Iris pigment epithelial cell (primary cell): ENCODE data around the gene HOGA1.
A peak's percentile ranks its signal among the peaks of the same experiment; 100 is the strongest.
"Not testable (repeated sequence)": the region's sequence is repeated elsewhere in the genome, so short reads cannot be mapped to it uniquely, and the experiment has no call there.

ENCODE experiments used
- DNase-seq: peaks from one replicate; pipeline ENCODE4 v3.0.0-alpha.2; 2011; ENCODE audit warnings: low read depth

Gene HOGA1

DNA sequence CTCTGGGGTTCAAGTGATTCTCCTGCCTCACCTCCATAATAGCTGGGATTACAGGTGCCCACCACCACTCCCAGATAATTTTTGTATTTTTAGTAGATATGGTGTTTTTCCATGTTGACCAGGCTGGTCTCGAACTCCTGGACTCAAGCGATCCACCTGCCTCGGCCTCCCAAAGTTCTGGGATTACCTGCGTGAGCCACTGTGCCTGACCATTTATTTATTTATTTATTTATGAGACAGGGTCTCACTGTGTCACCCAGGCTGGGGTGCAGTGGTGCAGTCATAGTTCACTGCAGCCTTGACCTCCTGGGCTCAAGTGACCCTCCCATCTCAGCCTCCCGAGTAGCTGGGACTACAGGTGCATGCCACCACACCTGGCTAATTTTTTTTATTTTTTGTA, 29.9 kb upstream of the HOGA1 start:
- DNase-seq, result not testable (repeated sequence)

DNA sequence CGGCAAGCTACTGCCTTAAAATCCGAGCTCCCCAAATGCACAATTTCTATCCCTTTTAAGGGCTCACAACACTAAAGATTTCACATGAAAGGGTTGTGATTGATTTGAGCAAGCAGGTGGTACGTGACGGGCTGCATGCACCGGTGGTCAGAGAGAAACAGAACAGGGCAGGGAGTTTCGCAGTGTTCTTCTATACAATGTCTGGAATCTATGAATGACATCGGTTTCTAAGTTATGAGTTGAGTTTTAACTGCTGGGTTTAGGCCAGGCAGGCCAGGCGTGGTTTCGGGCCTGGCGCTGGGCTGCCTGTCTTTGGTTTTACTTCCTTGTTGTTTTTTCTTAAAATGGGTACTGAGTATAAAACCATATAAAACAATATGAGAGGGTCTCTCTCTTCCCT, 28.6 kb upstream of the HOGA1 start:
- DNase-seq, result not testable (repeated sequence)

DNA sequence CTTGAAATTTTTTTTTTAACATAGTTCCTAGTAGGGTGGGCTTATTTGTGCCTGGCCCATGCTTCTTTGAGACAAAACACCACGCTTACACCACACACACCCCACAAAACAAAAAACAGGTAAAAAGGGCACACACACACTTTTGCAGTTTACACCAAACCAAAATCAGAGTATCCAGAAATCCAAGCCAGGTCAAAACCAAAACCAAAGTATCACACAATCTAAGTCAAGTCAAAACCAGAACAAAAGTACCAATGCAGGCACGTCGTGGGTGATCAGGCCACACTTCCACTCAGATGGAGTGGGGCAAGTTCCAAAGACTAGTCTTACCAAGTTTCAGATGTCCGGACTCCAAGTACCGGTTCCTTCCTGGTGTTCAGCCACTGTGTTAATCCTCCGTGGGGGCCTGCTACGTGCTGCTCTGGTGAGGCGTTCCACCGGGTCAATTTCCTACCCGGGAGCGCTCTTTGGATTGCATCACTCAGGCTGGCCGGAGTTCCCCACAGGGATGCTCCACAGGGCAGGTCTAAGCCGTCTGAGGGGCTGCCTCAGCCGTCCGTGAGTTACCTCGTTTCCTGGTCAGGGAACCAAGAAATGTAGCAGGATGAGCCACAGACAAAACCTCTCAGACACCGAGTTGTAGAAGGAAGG, 23.3 kb upstream of the HOGA1 start:
- peak; percentile 76 for DNase-seq

DNA sequence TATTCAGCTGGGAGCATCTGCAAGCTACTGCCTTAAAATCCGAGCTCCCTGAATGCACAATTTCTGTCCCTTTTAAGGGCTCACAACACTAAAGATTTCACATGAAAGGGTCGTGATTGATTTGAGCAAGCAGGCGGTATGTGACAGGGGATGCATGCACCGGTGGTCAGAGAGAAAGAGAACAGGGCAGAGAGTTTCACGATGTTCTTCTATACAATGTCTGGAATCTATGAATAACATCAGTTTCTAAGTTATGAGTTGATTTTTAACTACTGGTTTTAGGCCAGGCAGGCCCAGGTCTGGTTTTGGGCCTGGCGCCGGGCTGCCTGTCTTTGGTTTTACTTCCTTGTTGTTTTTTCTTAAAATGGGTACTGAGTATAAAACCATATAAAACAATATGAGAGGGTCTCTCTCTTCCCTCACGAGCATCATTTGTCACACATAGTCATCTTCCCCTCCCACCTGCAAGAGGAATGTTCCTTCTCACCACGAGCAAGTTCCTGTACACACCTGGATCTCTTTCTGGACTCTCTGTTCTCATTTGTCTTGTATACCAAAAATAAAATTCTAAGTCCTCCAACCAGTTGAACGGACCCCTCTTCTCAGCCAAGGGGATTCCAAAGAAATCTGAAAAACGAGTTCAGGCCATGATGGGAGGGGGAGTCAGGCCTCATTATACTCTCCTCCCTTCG, 22.7 kb upstream of the HOGA1 start:
- not testable (repeated sequence) for DNase-seq

DNA sequence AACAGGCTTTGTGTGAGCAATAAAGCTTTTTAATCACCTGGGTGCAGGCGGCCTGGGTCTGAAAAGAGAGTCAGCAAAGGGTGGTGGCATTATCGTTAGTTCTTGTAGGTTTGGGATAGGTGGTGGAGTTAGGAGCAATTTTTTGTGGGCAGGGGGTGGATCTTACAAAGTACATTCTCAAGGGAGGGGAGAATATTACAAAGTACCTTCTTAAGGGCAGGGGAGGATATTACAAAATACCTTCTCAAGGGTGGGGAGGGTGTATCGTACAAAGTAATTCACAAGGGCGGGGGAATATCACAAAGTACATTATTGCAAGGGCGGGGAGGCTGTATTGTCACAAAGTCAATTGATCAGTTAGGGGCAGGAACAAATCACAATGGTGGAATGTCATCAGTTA, 21.9 kb upstream of the HOGA1 start:
- not testable (repeated sequence) for DNase-seq

DNA sequence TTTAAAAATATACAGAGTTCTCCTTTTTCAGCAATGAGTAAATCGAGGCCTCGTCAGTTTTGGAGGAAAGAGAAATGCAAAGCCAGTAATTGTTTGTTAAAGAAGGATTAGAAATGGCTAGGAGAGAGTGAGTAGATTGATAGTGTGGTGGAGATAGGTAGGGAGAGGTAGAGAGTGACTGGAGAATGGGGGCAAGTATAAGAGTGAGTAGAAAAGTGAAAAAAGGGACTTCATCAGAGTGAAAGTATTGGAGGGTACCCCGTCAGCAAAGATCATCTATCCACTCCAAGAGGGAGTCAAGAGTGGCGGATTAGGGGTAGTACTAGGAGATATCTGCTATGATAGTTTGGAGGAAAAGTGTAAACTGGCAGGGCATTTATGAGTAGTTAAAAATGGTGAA, 20.9 kb upstream of the HOGA1 start:
- no peak for DNase-seq

DNA sequence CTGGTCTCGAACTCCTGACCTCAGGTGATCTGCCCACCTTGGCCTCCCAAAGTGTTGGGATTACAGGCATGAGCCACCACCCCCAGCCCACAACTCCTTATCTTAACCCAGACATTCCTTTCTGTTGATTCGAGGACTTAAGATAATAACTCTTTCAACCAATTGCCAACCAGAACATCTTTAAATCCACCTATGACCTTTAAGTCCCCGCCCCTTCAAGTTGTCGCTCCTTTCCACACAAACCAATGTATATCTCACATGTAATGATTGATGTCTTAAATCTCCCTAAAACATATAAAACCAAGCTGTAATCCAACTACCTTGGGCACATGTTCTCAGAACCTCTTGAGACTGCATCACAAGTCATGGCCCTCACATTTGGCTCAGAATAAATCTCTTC, 19.4 kb upstream of the HOGA1 start:
- DNase-seq, result peak; percentile 33

DNA sequence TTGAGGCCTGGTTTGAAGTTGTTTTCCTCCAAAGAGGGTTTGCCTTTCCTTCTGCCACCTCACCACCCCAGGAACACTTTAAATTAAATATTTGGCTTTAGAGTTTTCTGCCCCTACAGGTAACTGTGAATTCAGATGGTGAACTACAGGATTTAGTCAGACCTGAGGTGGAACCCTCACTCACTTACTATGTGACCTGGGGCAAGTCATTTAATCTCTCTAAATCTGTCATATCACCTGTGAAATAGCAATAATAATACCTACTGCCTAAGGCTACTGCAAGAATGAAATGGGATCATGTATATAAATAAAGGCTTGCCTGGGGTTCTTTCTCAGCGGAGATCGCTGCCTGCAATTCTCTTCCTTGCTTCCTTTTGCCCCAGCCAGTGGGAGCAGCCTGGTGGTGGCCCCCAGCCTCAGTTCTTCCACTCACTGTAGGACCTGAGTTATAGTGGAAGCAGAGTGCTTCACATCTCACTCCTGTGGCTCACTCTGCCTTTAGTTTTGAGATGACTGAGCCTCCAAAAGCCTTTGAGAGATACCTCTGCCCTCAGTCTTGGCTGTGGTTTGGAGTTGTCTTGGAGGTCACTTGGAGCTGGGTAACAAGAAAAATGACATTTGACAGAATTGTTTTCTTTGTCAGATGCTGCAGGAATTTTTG, 17.7 kb upstream of the HOGA1 start:
- no peak for DNase-seq

DNA sequence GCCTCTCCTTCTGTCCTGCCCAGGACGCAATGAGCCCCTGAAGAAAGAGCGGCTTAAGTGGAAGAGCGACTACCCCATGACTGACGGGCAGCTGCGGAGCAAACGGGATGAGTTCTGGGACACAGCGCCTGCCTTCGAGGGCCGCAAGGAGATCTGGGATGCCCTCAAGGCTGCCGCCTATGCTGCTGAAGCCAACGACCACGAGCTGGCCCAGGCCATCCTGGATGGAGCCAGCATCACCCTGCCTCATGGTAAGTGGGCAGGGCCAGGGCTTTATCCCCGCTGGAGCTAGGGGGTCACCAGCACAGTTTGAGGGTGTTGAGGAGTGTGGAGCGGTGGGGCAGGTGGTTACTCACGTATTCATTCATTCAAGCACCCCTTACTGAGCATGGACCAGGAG, 16.3 kb upstream of the HOGA1 start:
- no peak for DNase-seq

DNA sequence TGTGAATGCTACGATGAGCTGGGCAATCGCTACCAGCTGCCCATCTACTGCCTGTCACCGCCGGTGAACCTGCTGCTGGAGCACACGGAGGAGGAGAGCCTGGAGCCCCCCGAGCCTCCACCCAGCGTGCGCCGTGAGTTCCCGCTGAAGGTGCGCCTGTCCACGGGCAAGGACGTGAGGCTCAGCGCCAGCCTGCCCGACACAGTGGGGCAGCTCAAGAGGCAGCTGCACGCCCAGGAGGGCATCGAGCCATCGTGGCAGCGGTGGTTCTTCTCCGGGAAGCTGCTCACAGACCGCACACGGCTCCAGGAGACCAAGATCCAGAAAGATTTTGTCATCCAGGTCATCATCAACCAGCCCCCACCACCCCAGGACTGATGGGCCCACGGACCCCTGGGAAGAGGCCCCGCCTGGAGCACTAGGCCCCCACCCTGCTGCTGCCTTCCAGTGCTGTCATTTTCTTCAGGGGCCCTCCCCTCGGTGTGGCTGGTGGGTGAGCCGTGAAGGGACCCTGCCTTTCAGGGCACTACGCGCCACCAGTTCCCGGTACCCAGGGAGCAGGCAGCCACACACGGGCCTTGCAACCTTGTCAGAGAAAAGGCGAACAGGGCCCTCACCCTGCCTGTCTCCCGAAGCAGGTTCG, 13.9 kb upstream of the HOGA1 start:
- DNase-seq, result no peak

DNA sequence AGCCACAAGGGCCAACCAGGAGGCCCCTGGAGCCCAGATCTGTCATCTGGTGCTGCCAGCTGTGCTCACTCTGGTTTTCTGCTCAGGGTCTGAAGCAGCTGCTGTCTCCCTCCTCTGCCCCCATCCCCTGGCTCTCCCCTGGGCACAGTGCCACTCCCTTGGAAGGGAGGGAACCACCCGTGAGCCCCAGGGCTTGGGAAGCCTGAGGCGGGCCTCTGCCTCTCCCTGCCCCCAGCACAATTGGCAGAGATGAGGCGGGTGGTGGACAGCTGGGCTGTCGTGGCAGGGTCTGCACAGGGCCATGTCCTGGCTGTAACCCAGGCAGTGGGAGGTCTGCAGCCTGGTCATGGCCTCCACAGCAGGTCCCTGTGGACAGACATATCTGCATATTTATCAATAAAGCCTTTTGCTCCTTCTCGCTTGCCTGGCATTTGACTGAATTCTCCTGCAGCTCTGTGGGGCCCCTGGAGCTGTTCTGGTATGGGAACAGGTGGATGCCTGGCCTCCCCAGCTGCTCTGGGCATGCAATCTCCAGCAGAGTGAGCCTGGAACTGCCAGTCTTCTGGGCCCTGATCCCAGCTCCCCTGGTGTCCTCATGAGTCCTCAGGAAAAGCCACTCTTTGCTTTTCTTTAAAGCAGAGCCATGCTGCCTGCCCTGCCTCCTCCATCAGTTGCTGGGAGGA, 13.3 kb upstream of the HOGA1 start:
- DNase-seq, result no peak

DNA sequence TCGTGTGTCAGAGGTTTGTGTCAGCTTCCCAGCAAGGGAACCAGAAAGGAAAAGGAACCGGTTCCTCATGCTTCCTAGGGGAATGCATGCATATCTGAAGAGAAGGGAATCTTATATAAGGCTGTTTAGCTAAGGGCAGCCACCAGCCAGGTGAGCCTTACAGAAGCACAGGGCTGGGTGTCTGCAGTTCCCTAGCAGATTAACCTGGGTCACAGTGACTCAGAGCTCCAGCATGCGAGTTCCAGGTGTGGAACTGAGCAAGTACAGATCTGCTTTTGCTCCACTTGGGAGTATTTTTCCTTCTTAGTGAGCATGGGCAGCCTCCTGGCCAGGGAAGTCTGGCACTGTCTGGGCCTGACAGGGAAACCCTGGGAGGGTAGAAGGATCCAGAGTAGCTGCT, 12.6 kb upstream of the HOGA1 start:
- DNase-seq, result no peak

DNA sequence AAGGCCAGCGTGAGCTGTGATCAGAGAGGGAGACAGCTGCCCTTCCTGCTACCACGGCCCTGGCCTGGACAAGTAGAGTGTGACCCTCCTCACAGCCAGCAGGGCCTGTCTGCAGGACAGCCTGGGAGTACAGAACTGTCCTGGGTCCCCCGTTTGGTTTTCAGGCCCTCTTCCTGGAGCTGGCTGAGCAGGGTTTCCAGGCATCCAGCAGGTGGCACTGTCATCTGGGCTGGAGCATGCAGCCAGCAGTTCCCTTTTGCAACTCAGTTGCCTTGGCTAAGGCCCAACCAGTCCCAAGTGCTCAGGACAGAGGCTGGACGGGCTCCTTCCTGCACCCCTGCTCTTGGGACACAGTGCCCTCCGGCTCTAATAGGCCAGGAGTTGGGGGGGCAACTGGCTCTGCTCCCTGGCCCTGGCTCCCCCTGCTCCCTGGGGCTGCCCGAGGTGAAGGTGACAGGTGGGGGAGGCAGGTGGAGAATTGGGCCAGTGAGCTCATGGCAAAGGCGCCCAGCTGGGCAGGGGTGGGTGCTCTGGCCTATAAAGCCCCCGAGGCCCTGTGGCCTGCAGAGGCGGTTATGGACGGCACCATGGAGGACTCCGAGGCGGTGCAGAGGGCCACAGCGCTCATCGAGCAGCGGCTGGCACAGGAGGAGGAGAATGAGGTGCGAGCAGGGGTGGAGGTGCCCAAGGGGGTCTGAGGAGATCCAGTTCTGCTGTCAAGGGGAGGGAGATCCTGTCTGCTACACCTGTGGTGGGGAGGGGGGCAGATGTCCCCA, 11.8 kb upstream of the HOGA1 start, which contains the start of gene ANKRD2:
Gene ANKRD2, plus strand, starts transcription at position 566 of the 776 bp plus-strand sequence. Its CDS starts 10 bp downstream, at position 576.
- peak; percentile 78 for DNase-seq

DNA sequence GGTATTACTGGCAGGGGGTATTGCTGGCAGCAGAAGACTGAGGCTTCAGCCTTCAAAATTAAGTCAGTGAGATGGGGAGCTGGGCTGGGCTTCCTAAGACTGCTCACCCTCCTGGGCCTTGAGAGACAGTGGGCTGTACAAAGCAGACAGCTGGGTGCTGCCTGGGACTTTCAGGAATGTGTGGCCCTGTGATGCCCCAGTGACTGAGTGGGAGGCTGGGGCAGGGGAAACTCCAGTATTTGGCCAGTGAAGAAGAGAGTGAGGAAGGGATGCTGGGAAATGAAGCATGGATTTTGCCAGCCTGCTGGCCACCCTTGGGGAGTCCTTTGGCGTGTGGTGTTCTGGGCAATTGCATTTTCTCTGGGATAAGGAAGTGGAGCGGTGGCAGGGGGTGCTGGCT, 11.2 kb upstream of the HOGA1 start:
- DNase-seq, result peak; percentile 29

DNA sequence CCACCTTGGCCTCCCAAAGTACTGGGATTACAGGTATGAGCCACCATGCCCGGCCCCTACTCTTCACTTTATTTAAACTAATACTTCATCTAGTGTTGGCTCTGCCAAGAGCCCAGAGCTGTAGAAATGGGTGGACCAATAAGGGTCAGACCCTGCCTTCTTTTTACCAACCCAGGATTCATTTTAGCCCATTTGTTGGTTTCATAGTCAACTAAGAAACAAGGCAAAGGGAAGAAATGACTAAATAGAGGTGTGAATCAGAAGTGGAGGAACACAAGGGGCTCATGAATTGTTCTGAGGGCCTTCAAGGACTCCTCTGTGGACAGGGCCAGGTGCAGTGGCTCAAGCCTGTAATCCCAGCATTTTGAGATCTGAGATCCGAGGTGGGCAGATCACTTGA, 10.5 kb upstream of the HOGA1 start:
- no peak for DNase-seq

DNA sequence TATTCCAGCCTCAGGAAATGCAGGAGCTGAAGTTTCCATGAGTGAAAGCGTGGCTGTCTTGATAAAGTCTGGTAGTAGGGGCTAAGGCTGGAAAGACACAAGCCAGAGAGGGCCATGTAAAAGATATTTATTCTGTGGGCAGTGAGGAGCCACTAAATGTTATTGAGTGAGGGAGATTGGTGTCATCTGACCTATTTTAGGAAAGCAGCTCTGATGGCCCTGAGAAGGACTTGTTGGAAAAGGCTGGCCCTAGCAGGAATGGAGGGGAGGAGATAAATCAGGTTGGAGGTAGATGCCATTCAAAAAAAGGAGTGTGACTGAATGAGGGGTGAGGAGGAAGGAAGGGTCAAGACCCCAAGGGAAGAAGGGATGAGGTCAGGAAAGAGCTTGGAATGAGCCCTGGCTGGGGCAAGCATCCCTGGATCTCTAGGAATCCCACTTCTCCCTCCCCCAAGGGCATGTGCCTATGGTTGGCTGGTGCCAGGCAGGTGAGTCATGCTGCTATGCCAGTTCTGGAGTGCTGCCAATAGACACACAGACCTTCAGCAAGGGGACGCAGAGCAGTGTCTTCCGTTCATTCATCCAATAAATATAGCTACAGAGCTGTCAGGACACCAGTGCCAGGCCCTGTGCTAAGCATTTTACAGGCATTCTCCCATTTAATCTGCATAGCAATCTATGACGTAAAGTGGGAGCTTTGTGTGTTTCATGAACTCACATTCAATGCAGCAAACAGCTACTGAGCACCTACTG, 9.6 kb upstream of the HOGA1 start:
- peak; percentile 39 for DNase-seq

DNA sequence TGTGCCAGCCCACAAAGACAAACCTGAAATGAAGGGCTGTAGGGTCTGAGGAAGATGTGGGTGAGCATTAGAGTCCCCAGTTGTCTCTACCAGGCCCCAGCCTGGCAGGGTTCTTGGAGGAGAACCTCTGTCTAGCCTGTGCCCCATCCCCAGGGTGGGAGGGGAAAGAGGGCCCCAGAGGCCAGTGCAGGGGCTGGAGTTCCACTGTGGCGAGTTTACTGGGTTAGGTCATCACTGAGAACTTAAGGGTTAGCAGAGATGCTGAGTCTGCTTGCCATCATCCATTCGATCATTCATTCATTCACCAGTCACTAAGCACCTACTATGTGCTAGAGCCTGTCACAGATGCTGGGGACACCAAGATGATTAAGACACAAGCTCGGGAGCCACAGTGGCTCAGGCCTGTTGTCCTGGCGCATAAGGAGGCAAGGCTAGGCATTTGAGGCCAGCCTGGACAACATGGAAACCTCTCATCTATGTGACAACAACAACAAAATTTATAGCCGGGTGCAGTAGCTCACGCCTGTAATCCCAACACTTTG, 9.0 kb upstream of the HOGA1 start:
- DNase-seq, result no peak

DNA sequence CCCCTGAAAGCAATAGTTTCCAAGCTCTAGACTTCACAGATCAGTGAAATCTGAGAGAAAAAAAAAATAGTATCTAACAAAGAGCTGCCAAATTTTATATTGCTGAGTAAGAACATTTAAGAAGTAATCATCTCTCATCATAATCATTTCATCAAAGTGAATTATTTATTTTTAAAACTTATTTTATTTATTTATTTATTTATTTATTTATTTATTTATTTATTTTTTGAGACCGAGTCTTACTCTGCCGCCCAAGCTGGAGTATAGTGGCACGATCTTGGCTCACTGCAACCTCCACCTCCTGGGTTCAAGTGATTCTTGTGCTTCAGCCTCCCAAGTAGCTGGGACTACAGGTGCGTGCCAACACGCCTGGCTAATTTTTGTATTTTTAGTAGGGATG, 7.7 kb upstream of the HOGA1 start:
- not testable (repeated sequence) for DNase-seq

DNA sequence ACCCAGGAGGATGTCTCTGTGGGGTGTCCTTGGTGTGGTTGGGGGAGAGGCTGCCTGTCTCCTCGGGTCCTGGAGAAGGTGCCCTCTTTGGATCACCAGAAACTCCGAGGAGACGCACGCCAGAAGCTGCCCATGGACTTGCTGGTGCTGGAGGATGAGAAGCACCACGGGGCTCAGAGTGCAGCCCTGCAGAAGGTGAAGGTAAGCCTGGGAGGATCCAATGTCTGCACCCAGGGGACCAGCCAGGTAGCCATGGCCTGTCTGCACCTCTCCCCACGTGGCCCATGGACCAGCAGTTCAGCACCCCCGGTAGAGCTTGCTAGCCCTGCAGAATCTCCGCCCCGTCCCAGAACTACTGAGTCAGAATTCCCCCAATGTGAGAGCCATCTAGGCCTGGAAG, 6.5 kb upstream of the HOGA1 start:
- no peak for DNase-seq

DNA sequence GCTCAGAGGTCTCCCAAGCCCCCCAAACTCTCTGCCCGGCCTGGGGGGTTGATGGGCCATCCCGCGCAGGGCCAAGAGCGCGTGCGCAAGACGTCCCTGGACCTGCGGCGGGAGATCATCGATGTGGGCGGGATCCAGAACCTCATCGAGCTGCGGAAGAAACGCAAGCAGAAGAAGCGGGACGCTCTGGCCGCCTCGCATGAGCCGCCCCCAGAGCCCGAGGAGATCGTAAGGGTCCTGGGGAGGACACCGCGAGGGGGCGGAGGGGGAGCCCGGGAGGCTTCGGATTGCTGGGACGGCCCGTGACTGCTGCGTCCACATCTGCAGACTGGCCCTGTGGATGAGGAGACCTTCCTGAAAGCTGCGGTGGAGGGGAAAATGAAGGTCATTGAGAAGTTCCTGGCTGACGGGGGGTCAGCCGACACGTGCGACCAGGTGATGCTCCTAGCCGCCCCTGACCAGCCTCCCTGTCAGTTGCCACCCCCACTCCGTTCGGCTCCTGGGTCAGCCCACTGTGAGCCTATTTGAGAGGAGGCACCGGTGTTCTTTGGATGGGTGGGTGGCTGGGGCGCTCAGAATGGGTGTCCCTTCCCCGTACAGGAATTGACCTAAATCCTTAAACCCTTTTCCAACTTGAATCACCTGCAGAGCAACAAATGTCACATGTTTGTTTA, 5.9 kb upstream of the HOGA1 start:
- DNase-seq, result no peak
